Stimulated activated naive CD8-positive, alpha-beta T cell treated with anti-CD3 and anti-CD28 coated beads, Interleukin-15, Interleukin-2, amounts not matched to agents 100 U/mL and 50 U/mL, for 24 hours (primary cell): Measurements from ENCODE around the gene TMEM44.
A peak's percentile ranks its signal among the peaks of the same experiment; 100 is the strongest.

Experiments
- ATAC-seq: fragments of 150-1000 bp; cut with Tn5 transposase; one replicate; pipeline ENCODE4 v1.10.0; 2021
- DNase-seq: peaks from one replicate; pipeline ENCODE4 v3.0.0; 2021

The TMEM44 gene, protein sequence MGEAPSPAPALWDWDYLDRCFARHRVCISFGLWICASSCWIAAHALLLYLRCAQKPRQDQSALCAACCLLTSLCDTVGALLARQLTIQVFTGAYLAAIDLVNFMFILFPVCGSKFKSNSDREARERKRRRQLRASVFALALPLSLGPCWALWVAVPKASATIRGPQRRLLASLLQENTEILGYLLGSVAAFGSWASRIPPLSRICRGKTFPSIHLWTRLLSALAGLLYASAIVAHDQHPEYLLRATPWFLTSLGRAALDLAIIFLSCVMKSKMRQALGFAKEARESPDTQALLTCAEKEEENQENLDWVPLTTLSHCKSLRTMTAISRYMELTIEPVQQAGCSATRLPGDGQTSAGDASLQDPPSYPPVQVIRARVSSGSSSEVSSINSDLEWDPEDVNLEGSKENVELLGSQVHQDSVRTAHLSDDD

DNA sequence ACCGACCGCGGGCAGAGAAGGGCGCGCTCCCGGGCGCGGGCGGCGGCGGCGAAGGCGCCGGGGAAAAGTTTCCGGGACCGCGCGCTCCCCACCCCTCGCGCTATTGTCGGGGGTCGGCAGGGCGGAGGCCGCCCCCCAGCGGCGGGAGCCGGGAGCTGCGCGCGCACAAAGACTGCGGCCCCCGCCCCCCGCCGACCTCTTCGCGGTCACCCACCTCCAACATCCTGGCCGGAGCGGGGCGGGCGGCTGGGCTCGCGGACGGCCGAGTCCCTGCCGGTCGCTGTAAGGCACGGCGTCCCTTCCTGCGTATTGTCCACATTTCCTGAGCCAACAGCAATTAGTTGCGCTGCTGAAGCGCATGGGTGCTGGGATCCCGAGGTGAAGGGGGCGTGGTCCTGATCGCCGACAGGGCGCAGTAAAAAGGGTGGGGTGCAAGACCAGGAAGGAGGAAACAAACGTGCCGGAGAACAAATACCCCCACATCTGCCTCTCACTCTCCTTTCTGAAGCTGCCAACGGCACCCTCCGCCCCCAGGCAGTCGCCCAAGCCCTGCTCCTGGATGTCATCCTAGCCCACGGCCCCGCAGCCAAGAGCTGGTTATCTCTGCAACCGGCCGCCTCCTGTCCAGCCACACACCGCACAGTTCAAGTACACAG lies at the start of gene TMEM44:
TSS of gene TMEM44 (minus strand) at position 71 of the 656 bp plus-strand sequence. CDS start 204 bp downstream, outside the sequence.
- ATAC-seq (peak; percentile 80), DNase-seq (peak; percentile 77)

DNA sequence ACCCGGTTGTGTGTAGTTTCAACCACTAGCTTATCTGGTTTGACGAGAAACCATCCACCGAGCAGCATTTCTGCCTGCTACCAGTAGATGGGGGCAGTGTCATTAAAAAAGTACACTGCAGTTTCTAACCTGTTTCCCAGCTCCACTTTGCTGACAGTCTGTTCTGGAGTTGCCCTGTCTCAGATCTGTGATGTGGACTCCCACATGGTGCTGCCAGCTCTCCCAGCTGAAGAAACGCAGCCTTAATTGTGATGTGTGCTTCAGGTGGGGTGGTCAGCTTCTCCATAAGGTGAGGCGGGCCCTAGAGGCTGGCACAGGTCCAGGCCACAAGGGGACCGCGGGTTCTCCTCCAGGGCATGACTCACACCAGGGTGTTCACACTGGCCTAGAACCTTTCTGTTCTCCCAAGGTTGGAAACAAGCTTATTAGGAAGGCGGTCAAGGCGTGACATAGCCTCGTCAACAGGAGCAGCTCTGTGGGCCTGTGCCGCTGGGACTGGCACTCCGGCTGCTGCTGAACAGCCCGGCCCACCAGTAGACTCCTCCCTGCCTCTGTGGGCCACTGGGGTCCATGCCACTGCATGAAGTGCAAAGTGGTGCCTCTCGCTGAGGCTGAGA lies 49.6 kb upstream of the TMEM44 start:
- ATAC-seq: peak; percentile 71
- peak; percentile 57 for DNase-seq

DNA sequence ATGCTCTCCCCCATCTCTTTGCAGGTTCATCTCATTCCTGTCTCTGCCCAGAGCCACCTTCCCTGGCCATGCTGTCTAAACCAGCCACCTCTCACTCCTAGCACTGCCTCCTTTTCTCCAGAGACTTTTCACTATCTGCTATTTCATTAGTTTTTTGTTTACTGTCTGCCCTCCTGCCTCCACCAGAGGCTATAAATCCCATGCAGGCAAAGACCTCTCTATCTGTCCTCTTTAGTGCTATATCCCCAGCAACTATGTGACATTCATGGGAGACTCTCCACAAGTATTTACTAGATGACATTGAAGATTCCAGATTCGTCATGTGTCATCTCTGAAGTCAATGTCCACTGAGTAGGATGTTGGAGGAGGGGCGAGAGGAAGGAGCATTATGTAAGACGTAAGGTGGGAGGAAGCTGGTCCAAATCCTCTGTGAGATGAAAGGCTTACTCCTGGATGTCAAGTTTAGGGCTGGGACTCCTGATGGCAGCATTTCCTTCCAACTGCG lies 49.0 kb upstream of the TMEM44 start:
- no peak for ATAC-seq

DNA sequence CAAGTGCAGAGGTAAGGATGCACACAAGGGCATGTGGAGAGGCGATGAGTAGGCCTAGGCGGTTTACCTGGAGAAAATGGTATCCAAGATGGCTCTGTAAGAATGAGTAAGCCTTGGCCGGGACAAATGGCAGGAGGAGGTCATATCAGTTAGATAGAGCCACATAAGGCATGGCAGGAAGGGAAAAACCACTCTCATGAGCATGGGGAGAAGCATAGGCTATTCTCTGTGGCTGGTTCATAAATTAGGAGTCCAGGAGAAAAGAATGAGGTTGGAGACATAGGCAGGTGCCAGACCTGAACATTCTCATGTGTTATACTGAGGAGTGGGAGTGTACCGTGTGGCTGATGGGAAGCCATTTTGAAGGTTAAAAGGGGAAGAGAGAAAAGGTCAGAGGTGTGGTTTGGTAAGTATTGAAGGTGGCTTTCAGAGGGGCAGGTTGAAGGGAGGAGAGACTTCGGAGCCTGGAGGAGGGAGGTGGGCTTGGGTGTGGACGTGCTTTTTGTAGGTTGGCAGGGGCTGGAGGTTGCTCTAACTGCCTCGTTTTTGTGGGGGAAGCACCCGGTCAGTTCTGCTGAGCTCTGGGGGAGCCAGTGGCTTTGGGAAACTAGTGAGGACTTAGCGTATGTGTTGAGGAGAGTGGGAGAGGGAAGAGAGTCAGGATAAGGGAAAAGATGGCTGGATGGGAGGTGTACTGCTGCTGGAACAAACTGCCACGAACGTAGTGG lies 47.8 kb upstream of the TMEM44 start:
- no peak for ATAC-seq
- DNase-seq: no peak

More for the DNA sequence above, 49.0 kb upstream of the TMEM44 start:
- DNase-seq: no peak

DNA sequence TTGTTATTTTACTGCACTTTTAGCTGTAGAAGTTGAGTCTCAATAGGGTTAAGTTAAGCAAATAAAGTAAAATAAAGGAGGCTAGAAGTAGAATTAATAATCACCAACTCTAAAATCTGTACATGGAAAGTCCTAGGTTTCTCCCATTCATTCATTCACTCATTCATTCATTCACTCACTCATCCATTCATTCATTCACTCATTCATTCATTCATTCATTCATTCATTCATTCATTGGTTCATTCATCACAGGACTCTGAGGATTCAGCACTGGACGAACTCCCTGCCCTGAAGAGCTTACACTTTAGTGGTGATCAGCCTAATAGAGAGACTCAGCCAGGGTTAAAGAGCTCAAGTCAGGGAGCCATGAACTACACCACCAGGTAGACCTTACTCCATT lies 43.3 kb upstream of the TMEM44 start:
- DNase-seq (no peak), ATAC-seq (no peak)

DNA sequence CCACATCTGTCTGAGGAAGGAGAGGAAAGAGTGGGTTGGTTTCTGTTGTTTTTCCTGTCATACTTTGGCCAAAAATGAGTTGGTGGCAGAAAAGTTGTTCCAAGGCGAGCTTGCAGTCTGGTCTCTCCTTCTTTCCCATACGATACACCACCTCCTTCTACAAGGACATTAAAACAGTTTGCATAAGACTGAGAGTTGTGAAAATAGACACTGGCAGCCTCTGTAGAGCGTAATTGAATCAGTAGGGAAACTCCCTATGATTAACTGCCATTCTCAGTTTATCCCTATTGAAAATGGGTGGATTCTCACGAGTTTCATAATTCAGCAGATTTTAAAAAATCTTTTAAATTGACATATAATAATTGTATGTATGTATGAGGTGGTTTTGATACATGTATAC lies 42.5 kb upstream of the TMEM44 start:
- no peak for DNase-seq
- peak; percentile 64 for ATAC-seq

DNA sequence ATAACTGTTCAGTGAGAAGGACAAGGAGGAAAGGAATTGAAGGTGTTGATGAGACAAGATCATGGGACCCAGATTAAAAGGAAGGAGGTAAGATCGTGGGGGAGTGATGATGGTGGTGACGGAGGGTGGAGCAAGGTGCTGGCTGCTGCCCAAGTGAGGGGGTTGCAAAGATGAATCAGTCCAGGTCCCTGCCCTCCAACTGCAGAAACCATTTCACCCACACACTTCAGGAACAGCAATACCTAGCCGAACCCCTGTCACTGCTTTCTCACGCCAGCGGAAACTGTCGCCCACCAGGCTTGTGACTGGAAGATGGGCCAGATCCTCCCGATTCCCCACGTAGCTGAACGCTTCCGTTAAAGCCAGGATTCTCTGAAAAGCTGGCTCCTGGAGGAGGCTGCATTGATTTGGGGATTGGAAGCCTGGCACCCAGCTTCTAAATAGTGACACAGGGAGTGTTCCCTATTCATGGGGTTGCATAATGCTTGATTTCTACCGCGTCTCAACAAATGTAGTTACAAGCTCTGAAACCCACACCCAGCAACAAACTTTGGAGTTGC lies 41.9 kb upstream of the TMEM44 start:
- DNase-seq (peak; percentile 74), ATAC-seq (peak; percentile 69)

DNA sequence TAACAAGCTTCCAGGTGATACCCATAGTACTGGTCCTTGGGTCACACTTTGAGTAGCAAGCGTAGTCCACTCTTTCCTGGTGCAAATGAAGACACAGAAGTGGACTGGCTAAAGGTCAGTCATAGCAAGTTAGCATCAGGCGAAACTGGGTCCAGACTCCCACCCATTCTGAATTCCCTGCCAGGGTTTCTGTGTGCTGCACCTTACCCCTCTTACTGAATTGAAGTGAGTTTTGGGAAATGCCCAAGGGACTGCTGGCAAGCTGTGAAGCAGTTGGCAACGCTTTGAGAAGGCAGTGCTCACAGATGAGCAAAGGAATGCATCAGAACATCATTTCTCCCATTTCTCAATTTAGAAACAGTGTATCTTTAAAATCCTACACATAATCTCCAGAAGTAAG lies 40.5 kb upstream of the TMEM44 start:
- DNase-seq (no peak), ATAC-seq (no peak)

DNA sequence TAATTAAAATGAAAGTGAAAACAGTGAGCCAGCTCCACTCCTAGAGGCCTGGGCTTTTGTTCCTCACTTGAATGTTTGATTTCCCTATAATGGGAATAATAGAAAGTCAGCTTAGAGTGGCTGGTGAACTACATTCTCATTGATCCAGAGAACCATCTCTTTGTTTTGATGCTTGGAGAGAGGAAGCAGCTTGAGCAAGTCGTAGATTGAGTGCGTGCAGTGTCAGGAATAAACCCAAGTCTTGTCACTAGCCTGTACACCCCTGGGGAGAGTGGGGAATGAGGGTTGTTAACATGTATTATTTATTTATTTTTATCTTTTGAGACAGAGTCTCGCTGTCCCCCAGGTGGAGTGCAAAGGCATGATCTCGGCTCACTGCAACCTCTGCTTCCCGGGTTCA lies 39.7 kb upstream of the TMEM44 start:
- no peak for DNase-seq
- no peak for ATAC-seq

DNA sequence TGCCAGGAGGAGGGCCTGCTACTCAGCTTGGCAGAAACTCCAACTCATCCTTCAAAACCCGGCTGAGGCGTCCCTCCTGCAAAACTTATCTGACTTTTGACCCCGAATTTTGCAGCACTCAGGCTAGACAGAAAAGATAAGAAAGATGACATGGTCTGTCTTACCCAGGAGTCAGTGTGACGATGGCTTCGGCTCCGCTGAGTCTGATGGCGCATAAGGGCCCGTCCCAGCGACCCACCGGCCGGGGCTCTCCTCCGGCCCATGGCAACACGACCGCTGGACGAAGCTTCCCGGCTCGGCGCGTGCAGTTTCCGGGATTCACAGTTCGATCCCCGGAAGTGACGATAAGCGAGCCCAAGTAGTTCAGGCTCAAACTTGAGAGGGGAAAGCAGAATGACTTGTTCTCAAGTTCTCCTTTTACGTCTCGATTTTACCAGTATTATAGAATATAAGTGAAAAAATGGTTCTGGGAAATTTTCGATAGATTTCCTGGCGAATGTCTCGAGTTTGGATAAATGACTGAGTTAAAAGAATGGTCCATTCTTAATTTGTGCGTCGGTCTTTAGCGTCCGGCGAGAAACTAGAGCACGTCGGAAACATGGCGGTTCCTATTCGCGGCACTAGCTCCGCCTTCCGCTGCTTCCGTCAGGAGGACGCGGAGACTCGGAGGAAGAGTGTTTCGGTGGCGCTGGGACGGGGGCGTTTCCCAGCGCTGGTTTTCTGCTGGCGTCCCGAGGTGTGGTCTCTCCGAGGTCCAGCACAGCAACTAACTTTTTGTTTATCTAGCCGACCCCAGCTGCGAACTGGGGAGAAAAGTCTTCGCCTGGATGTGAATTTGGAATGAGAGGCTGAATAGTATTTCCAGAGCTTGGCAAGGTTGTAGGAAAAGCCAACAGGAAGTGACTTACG lies 38.9 kb upstream of the TMEM44 start, which contains the start of gene LSG1:
TSS of gene LSG1 (minus strand) at position 292 of the 909 bp plus-strand sequence. CDS start at position 263, 29 bp downstream.
- DNase-seq: peak; percentile 89
- peak; percentile 85 for ATAC-seq

DNA sequence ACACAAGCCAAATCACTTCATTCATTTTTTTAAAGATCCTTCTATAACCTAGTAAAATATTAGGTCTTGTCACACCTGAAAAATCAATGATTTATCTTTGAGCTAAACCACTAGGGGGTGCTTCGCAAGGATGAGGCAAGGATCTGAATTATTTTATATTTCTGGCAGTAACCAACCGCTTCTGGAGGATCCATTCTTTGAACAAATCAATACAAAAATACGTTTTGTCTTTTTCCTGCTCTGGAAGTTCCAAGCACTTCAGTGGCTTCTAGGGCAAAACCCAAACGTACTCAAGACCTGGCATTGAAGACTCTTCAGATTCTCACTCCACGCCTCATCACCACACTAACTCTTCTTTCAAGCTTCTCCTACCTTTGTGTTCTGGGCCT lies 38.3 kb upstream of the TMEM44 start:
- ATAC-seq (no peak), DNase-seq (no peak)

DNA sequence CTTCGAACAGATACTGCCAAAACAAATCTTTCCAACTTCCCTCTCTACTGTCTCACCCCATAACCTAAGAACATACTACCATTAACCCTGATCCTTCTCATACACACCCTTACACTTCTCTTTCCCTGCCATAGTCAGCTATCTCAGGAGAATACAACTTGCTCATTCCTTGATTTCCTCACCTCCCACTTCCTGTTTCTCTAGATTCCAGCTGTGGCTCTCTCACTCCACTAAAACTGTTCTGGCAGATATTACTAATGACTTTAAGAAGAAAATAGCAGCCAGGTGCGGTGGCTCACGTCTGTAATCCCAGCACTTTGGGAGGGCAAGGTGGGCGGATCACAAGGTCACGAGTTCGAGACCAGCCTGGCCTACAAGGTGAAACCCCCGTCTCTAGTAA lies 34.1 kb upstream of the TMEM44 start:
- no peak for DNase-seq
- no peak for ATAC-seq

DNA sequence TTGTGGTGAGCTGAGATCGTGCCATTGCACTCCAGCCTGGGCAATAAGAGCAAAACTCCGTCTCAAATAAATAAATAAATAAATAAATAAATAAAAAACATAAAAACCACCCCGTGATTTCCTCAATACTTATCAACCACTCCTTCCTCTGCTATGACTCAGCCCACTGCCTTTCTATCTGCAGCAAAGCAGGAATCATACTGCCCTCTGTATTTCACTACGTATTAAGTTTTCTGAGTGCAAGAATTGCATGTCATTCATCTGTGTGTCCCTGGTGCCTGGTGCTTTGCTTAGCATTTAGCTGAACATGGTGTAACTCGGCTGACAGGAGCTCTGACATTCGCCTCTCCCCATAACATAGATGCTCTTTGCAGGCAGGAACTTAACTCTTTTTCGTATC lies 31.6 kb upstream of the TMEM44 start:
- ATAC-seq (no peak), DNase-seq (no peak)

DNA sequence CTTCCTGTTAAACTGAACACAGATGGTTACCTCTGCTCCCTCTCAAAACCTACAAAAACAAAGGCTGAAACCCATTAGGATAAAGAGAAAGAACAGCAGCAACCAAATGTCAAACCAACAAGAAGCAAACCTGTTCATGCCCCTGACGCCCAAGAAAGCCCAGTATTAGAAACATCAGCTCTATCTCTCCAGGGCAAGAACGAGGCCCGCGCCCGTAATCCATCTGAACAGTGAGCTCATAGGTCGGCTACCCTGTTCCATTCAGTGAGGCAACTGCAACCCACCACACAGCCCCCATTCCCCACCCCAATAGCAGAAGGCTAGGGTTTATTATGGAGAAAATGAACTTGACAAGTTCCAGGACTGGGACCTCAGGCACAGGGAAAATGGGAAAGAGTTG lies 28.7 kb upstream of the TMEM44 start:
- ATAC-seq (no peak), DNase-seq (no peak)

DNA sequence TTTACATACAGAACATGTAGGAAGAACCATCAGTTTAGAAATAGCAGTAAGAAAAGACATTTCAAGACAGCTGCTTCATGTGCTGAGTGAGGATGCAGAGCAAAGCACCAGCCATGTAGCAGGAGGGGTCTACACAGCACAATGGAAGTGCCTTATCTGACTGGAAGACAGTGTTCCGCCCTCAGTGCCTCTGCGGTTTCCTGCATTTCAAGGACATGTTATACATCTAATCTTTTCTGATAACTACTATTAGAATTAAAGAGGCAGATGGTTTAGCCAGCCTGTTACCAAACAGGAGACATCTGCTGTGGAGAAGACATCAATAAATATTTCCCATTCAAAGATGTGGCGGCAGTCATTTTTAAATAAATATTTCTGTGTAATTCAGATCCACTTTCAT lies 28.2 kb upstream of the TMEM44 start:
- ATAC-seq: no peak
- DNase-seq: no peak

DNA sequence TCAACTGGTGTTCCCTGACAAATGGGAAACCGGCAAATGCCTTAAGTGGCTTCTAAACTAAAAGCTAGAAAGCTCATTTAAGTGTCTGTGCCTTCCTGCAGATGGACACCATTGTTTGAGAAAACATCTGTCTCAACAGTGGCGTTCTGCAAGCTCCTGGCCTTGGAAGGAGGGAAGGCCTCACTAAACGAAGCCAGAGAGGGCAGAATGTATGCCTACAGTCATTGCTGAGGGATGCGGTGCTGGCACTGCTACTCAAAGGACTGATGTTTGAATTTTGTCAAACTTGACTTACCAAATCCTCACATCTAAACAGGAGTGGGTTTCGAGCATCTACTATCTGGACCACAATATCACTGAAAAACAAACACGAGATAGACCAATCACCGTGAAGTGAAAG lies 26.6 kb upstream of the TMEM44 start:
- DNase-seq (no peak), ATAC-seq (no peak)

DNA sequence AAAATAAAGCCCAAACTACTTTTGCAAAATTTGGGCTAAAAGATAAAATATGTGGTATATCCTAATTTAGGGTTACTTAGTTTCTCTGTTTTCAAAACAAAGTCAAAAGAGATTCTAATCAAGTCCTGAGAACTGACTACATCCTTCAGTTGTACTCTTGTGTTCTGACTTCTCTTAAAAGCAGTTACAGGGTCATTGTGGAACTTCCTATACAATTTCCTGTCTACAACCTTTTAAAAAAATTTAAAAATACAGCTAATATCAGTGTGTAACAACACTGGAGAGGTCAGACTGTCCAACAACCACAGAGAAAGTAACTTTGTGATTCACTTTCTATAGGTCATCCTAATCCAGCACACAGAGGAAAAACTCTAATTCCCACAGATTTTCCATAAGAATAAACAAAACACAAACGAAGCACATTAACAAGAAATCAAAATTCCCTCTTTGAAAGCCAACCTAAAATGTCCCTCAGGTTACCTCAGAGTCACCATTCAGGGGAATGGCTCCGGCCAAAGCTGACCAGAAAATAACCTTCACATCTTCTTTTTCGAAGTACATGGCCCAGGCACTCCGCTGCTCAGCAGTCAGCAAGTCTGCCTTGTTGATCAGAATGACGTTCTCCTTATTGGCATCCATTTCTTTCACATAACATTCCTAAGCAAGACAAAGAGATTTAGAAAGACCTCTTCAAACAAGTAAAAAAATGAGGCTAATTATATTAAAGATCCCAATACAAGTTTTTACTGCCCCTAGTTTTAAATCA lies 25.4 kb upstream of the TMEM44 start:
- no peak for ATAC-seq
- no peak for DNase-seq

DNA sequence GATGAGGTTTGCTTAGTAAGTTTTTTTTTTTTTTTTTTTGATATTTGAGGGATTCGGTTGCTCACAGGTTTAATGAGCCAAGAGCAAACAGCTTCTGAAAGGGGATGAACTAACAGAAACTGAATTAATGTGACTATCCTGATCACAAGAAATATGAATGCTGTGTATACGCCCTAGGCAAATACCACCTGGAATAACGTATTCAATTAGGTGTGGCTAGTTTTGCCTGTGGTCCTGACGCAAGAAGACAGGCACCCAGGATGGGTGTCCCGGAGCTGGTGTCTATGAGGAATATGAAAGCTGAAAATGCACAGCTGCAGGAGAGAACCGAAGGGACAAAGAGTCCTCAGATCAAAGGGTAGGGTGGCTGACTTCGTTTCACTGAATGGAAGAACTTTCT lies 24.2 kb upstream of the TMEM44 start:
- DNase-seq: no peak
- no peak for ATAC-seq

DNA sequence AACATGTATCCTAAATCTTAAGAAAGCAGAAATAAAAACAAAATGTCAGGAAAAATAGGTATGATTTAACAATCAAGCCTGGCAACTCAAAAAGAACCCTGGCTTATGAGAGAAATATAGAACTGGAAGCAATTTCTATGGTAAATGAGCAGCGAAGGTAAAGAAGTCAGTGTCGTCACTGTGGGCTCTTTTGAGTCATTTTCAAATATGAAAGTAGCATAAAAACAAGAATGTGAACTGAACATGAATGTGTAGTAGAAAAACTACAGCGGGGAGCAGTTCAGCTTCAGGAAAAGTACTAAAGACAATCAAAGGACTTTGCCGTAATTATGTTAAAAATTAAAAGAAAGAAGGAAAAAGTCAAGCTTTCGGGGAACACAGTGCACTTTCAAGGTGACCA lies 21.2 kb upstream of the TMEM44 start:
- DNase-seq (no peak), ATAC-seq (no peak)

DNA sequence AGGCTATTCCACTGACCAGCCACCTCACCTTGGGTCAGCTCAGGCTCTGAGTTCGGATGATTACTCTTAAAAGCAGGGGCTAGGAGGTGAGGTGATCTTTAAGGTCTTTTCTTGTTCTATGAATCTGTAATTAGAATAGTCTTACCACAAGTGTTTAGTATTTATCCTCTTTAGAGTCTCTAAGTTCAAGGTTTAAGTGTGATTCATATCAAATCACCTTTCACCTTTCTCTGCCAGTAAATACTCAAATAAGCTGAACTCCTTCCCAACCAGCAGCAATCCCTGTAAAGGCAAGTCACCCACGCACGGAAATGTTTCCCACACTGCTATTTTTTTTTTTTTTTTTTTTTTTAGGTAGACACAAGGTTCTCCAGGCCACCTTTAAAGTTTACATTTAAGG lies 14.5 kb upstream of the TMEM44 start:
- no peak for ATAC-seq

More for the DNA sequence above, 14.5 kb upstream of the TMEM44 start:
- no peak for DNase-seq
